Measurements from ENCODE around the gene RAD21L1.
"Not testable (repeated sequence)": the region's sequence is repeated elsewhere in the genome, so short reads cannot be mapped to it uniquely, and the experiment has no call there.

RAD21L1 gene

GRCh38 chr20:1232286-1233111 lies 6.7 kb downstream of the RAD21L1 start:
- DNase-seq: no peak

GRCh38 chr20:1240549-1240948 lies 14.7 kb downstream of the RAD21L1 start:
- no peak for DNase-seq

GRCh38 chr20:1241456-1241855 lies 15.6 kb downstream of the RAD21L1 start:
- no peak for DNase-seq

GRCh38 chr20:1242099-1242498 lies 16.3 kb downstream of the RAD21L1 start:
- DNase-seq: no peak

- DNase-seq: no peak
Observed at GRCh38 chr20:1242530-1242929, 16.7 kb downstream of the RAD21L1 start.

- DNase-seq: no peak
Observed at GRCh38 chr20:1245578-1245977, 19.7 kb downstream of the RAD21L1 start.

GRCh38 chr20:1247689-1248088 lies 21.8 kb downstream of the RAD21L1 start:
- no peak for DNase-seq

- not testable (repeated sequence) for DNase-seq
Observed at GRCh38 chr20:1250282-1250681, 24.4 kb downstream of the RAD21L1 start.

- no peak for DNase-seq
Observed at GRCh38 chr20:1252416-1252815, 26.6 kb downstream of the RAD21L1 start.

GRCh38 chr20:1254254-1254653 lies 28.4 kb downstream of the RAD21L1 start:
- DNase-seq: no peak

- no peak for DNase-seq
Observed at GRCh38 chr20:1255675-1256074, 29.8 kb downstream of the RAD21L1 start.

- no peak for DNase-seq
Observed at GRCh38 chr20:1263853-1264252, 38.0 kb downstream of the RAD21L1 start.

GRCh38 chr20:1264727-1265126 lies 38.9 kb downstream of the RAD21L1 start:
- DNase-seq: no peak

GRCh38 chr20:1265226-1265915 lies 39.5 kb downstream of the RAD21L1 start:
- no peak for DNase-seq

GRCh38 chr20:1265916-1266166 lies 40.0 kb downstream of the RAD21L1 start:
- DNase-seq: no peak

GRCh38 chr20:1266167-1266973 lies 40.5 kb downstream of the RAD21L1 start, which contains the start of gene SNPH:
Gene SNPH, plus strand, starts transcription at chr20:1266294. Its CDS starts 29,946 bp downstream, at chr20:1296240.
- DNase-seq: peak; percentile 77

GRCh38 chr20:1267161-1267560 lies 41.3 kb downstream of the RAD21L1 start:
- DNase-seq: no peak

GRCh38 chr20:1267809-1268374 lies 42.0 kb downstream of the RAD21L1 start:
- no peak for DNase-seq

- DNase-seq: no peak
Observed at GRCh38 chr20:1269235-1269634, 43.4 kb downstream of the RAD21L1 start.

- no peak for DNase-seq
Observed at GRCh38 chr20:1269850-1270249, 44.0 kb downstream of the RAD21L1 start.

GRCh38 chr20:1272368-1273100 lies 46.7 kb downstream of the RAD21L1 start:
- DNase-seq: no peak

GRCh38 chr20:1273366-1273765 lies 47.5 kb downstream of the RAD21L1 start:
- no peak for DNase-seq
